Measurements from ENCODE around the gene TREX2.

DNA sequence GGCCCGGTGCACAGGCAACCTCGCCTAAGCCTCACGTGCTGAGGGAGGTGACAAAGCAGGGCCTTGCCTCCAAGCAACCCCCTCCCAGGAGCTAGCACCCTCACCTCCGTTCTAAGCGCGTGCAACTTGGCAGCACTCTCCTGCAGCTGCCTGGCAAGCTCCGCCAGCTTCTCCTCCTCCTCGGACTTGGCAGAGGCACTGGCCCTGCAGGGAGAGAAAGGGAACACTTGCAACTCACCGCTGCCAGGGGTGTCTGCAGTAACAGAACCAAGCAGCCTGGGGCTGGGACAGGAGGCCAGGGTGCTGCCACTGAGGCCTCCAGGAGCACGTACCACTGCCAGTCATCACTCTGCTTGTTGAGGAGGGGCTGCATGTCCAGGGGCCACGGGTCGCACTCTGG is 10.3 kb upstream of the TREX2 start:
- TF ChIP-seq, protein P1, sequence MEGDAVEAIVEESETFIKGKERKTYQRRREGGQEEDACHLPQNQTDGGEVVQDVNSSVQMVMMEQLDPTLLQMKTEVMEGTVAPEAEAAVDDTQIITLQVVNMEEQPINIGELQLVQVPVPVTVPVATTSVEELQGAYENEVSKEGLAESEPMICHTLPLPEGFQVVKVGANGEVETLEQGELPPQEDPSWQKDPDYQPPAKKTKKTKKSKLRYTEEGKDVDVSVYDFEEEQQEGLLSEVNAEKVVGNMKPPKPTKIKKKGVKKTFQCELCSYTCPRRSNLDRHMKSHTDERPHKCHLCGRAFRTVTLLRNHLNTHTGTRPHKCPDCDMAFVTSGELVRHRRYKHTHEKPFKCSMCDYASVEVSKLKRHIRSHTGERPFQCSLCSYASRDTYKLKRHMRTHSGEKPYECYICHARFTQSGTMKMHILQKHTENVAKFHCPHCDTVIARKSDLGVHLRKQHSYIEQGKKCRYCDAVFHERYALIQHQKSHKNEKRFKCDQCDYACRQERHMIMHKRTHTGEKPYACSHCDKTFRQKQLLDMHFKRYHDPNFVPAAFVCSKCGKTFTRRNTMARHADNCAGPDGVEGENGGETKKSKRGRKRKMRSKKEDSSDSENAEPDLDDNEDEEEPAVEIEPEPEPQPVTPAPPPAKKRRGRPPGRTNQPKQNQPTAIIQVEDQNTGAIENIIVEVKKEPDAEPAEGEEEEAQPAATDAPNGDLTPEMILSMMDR (IDR thresholded peaks at IDR 0.05): no peak
- TF ChIP-seq EP300 (IDR thresholded peaks at IDR 0.05) (no peak), POLR2A (IDR thresholded peaks at IDR 0.05) (no peak), POLR2AphosphoS5 (IDR thresholded peaks at IDR 0.05) (no peak)

Measured in gastroesophageal sphincter (tissue), 3 donors.